ENCODE data around the gene B3GNT7.
"Not testable (repeated sequence)": the region's sequence is repeated elsewhere in the genome, so short reads cannot be mapped to it uniquely, and the experiment has no call there.

The B3GNT7 gene, protein sequence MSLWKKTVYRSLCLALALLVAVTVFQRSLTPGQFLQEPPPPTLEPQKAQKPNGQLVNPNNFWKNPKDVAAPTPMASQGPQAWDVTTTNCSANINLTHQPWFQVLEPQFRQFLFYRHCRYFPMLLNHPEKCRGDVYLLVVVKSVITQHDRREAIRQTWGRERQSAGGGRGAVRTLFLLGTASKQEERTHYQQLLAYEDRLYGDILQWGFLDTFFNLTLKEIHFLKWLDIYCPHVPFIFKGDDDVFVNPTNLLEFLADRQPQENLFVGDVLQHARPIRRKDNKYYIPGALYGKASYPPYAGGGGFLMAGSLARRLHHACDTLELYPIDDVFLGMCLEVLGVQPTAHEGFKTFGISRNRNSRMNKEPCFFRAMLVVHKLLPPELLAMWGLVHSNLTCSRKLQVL

DNA sequence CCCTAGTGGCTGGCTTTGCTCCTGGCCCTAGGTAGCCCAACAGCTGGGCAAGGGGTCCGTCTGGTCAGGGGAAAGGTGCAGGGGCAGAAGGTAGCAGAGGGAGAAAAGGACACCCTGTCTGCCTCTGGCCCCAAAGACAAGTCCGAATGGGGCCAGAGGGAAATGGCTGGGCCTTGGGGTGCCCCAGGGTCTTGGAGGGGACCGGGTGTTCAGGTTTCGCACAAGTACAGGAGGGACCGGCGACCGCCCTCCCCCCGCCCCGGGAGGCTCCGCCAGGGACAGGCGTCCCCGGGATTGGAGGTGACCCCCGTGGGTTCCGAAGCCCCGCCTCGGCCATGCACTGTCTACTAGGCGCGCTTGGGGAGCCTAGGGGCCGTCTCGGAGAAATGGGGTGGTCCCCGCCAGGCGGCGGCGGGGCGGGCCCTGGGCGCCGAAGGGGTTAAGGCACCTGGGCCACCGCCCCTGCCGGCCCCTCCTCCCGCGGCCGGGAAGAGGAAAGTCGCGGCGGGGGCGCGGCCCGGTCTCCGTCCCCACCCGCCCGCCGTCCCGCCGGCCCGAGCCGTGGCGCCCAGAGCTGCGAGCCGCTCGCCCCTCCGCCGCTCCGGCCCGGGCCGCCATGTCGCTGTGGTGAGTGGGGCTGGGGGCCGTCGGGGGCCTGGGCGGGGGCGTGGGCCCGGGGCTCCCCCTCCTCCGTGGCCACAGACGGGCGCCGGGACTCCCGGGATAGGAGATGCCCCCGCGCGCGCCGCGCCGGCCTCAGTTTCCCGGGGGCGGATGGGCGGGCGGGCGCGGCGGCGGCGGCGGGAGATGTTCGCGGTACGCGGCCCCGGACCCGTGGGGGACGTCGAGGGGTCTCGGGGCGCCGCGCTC, at the start of gene B3GNT7:
B3GNT7 (plus strand) TSS at position 523 of the 870 bp plus-strand sequence; CDS start at position 617, 94 bp downstream.
- no peak for DNase-seq

DNA sequence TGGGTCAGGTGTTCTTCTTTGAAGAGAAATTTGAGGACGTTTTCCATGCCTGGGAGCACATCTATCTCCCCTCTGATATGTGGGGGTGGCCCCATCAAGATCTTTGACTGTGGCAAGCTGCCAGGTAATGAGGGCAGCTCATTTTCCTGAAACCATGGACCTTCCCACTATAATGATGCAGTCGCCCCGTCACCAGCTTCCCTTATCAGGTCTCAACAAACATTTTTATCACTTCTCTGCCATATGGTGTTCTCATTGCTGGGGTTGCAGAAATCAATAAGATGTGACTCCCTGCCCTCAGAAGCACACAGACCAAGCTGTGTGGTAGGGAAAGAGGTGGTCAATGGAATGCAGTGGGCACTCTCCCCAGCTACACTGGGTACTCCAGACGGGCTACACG, 48.4 kb upstream of the B3GNT7 start:
- no peak for DNase-seq

DNA sequence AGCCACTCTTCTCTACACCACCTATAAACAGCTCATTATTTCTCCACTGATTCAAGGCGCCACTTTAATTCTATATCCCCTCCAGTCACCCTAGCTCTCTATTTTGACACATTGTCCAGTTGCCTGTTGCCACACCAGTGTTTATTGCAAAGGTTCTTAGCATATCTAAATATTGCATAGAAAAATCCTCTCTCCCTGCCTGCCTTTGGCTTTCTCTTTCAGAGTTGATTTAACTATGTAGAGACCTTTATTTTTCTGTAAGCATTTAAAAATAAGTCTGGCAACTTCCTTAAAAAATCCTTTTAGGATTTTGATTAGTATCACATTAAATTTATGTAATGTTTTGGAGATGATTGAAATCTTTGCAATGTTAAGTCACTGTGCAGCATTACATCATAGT, 47.9 kb upstream of the B3GNT7 start:
- no peak for DNase-seq

DNA sequence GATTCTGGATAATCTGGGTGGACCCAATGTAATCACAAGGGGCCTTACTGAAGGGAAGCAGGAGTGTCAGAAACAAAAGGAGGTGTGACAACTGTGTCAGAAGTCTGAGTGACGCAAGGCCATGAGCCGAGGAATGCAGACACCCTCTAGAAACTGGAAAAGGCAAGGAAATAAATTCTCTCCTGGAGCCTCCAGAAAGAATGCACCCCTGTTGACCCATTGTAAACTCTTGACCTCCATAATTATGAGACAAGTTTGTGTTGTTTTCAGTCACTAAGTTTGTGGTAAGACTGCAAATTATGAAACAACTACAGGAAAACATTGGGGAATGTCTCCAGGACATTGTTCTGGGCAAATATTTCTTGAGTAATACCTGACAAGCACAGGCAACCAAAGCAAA, 47.3 kb upstream of the B3GNT7 start:
- no peak for DNase-seq

DNA sequence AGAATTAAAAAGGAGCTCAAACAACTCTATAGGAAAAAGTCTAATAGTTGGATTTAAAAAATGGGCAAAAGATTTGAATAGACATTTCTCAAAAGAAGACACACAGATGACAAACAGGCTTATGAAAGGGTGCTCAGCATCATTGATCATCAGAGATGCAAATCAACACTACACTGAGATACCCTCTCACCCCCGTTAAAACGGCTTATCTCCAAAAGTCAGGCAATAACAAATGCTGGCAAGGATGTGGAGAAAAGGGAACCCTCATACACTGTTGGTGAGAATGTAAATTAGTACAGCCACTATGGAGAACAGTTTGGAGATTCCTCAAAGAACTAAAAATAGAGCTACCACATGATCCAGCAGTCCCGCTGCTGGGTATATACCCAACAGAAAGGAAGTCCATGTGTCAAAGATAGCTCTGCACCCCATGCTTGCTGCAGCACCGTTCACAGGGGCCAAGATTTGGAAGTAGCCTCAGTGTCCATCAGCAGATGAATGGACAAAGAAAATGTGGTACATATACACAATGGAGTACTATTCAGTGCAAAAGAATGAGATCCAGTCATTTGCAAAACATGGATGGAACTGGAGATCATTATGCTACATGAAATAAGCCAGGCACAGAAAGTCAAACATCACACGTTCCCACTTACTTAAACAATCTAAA, 46.7 kb upstream of the B3GNT7 start:
- no peak for DNase-seq

DNA sequence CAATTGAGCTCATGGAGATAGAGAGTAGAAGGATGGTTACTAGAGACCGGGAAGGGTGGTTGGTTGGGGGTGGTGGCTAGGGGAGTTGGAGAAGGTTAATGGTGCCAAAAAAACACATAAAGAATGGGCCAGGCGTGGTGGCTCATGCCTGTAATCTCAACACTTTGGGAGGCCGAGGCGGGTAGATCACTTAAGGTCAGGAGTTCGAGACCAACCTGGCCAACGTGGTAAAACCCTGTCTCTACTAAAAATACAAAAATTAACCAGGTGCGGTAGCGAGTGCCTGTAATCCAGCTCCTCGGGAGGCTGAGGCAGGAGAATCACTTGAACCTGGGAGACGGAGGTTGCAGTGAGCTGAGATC, 46.2 kb upstream of the B3GNT7 start:
- not testable (repeated sequence) for DNase-seq

DNA sequence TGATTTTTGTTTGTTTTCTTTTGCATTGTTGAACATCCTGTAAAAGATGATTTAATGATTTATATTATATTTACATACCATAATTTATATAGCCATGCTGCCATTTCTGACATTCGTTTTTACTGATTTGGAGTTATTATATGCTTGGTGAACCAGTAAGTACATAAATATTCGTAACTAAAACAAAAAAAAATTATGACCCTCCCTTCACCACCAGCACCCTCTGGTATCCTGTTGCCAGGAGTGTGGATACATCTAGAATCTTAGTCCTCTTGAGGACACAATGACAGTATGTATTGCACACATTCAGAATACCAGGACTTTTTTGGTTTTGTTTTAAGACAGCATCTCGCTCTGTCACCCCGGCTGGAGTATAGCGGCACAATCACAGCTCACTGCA, 43.9 kb upstream of the B3GNT7 start:
- no peak for DNase-seq

DNA sequence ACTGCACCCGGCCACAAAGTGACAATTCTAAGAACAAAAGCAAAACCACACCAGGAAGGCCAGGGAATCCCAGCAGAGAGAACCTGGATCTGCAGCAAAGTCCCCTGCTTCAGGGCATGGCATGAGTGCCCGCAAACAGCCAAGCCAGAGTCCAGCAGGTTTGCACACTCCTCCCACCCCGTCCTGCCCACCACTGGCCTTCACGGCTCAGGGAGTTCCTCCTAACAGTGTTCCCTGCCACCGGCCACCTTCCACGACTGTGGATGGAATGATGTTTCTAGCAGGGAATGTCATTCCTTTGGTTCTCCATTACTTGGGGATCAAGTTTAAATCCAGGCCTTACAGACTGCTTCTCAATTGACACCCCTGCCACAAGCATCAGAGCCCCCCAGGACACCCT, 42.0 kb upstream of the B3GNT7 start:
- DNase-seq = no peak

DNA sequence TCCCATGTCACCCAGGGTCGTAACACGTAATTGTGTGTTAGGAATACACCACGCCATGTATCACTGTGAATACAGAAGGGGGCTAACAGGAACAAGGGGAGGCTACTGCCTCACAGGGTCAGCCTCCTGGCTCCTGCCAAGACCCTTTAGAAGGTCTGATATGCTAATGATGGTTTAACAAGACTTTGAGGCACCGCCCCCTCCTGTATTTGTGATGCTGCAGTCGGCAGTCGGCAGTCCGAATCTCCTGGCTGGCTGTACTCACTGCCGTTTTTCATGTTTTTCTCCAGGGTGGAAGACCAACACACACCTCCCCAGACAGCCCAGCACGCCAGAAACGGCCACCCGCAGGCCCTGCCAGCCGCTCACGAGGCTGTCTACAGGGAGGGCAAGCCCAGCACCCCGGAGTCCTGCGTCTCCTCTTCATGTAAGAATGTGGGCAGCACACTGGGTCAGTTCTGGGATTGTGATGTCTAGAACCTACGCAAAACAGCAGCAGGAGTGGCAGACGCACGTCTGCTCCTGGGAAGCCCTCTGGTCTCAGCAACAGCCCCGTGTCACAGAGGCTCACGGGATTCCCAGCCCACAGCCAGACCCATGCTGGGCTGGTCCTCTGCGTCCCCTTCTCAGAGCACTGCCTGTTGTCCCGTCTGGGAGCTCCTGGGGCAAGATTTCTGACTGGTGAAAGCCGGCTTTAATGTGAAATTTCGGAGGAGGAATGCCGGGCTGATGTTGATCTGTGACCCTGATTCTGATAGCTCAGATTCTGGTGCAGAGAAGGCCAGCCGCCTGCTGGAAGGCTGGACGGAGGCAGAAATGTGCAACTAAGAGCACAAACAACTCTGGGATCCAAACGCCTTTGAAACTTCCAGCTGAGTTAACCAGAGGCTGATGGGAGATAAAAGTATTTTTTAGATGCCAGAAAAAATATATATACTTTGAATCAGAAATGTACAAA, 39.7 kb upstream of the B3GNT7 start:
- no peak for DNase-seq

DNA sequence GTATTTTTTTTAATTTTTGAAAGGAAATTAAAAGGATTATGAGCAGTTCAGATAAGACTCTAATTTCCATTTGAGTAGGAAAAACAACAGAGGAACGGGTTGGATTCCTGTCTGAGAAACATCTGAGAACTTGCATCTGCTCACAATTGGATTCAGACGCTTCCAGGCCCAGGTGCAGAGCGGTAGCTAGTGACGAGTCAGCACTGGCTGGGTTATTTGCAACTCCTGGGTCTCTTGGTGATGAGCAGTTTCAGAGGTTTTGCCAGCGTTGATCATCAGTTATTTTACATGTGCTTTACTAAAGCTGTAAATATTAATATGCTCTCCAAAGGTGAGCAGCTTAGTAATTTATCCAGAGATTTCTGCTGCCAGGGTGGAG, 39.1 kb upstream of the B3GNT7 start:
- DNase-seq = no peak

DNA sequence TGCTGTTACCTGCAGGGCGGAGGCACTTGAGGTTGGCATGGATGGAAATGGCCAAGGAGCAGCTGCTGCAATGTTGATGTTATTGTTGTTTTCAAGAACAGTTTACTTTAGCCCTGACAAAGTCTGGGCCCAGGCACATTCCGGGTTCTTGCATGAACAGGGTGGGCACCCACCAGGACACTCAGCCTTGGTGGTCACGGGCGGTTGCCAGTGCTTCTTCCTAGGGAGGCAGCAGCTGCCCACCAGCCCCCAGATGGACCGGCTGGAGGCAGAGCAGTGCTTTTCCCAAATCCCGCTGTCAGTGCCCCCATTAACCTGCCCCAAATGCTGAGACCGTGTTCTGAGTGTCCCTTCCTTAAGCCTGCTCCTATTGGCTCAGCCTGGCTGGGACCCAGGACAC, 38.5 kb upstream of the B3GNT7 start:
- DNase-seq = no peak

DNA sequence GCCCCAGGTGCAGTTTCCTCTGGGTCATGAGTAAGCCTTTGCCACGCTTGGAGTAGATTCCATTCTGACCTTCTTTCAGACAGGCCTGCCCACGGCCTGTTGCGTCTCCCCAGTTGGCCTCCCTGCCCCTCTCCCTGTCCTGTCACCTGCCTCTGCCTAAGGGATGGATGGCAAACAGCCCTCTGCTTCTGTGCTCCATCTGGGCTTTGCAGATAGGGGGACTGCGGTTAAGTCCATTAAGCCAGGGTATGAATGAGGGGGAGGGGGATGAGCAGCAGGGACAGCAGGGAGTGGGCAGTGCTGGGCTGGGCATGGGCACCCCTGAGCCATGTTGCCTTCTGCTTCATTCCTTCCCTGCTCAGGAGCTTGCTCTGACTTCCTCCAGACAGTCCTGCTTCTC, 37.6 kb upstream of the B3GNT7 start:
- DNase-seq = no peak

DNA sequence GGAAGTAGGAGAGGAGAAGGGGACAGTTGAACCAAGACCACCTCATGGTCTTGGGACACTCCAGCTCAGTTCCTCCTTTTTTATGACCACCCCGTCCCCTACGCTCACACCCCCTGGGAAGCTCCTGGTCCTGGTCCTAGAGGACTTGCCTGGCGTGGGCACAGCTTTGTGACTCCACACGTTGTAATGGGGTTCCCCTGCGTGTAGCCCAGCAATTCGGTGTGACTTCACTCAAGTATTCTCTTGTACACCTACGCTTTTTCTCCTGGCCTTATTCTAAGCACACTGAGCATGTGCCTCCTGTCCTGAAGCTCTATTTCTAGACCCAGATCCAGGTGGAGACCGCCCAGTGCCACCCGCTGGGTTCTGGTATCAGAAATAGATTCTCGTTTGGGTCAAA, 36.1 kb upstream of the B3GNT7 start:
- DNase-seq = no peak

DNA sequence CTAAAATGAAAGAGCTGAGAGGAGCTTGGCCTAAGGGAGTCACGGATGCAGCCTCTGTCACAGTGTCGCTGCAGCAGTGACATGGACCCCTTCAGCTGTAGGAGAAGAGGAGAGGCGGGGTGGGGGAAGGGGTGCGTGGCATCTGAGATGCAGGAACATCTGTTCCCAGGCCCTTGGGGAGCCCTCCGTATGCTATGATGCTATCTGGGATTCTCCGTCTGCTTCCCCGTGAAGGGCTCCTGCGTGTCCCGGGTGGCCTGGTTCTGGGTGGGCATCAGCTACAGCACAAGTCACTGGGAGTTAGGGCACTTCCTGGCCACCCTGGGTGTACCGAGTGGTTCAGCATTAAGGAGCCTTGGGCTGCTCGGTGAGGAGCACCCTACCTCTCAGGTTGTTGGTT, 35.6 kb upstream of the B3GNT7 start:
- DNase-seq = no peak

DNA sequence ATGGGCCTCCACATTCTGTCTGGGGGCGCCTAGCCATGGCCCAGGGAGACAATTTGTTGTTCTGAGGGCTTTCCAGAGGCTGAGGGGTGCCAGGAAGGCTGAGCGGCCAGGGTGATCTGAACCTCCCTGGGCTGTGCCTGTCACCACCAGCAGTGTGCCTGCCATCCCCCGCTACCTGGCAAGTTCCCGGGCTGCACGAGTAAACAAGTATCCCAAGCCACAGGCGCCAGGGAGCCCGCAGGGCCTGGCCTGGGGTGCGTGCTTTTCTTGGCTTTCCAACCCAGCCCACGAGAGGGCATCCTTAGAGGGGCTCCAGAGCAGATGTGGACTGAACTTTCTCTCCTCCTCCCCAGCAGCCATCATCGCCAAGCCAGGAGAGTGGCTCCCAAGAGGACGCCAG, 35.1 kb upstream of the B3GNT7 start:
- DNase-seq = no peak

DNA sequence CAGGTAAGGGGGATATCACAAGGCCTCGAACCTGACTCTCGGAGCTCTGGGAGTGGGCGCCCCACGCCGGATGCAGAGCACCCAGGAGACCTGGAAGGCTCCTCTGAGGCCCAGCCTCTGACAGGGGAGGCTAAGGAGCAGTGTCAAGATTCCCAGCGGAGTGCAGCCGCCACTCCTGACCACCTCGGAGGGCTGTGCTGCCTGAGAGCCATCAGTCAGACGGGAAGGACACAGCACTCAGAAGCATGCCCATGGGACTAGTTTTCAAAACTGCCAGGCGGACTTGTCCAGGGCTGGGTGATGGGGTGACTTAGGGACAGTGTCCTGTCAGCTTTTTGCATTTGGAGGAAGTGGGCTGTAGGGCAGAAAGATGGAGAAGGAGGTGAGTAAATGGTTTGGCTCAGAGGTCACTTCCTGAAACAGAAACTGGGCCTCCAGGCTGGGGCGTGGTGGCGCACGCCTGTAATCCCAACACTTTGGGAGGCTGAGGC, 34.6 kb upstream of the B3GNT7 start:
- DNase-seq = no peak

DNA sequence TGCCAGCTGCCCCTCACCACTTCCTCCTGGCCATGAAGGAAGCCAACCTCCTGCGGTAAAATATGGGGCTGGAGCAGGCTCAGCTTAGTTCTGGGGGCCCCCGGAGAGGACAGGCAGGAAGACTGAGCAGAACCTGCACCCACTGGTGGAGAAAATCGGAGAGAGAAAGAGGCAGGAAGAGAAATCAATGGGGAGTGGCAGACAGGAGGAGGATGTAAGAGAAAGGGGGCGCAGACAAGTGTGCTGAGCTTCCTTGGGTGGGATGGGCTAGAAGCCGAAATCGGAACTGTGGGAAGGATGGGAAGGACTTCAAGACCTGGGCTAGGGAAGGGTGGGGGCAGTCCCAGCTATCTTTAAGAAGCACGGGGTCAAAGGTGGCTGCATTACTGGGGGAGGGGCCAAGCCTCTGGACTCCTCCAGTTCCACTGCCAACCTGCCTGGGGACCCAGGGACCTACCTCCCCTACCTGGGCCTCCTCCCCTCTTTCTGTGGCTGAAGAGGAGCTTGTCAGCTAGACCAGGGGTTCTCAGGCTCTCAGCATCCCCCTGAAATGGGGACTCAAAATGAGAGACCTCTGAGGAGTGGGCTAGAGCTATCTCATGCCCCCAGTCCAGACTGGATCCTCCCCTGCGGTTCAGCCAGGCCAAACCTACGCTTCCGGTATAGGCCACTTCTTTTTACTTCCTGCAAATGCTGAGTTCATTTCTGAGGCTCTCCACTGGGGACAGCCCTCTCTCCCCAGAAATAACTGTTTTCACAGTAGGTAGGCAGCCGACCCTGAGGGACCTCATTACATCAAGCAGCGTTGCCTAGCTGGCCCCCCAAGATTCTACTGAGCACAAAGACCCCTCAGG, 33.6 kb upstream of the B3GNT7 start:
- DNase-seq = no peak

DNA sequence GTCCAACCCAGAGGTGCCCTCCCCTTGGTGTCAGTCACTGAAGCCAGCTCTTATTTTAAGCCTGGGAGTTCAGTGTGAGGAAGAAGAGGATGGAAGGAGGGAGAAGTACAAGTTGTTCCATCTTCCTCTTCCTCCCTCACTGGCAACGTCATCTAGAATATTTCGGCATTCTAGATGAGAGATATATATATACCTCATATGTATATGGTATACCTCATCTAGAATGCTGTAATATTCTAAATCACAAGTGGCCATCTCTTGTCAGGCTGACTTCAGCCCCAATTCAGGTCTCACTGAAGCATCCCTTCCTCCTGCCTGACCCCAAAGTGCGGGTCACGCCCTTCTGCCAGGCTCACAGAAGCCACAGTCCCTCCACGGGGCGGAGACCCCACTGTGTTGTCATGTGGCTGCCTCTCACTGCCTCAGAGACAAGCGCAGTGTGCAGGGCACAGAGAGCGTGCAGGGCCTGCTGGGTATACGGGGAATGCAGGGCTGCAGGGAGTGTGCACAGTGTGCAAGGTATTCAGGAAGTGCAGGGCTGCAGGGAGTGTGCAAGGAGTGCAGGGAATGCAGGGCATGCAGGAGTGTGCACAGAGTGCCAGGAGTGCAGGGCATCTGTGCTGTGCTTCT, 32.8 kb upstream of the B3GNT7 start:
- no peak for DNase-seq

DNA sequence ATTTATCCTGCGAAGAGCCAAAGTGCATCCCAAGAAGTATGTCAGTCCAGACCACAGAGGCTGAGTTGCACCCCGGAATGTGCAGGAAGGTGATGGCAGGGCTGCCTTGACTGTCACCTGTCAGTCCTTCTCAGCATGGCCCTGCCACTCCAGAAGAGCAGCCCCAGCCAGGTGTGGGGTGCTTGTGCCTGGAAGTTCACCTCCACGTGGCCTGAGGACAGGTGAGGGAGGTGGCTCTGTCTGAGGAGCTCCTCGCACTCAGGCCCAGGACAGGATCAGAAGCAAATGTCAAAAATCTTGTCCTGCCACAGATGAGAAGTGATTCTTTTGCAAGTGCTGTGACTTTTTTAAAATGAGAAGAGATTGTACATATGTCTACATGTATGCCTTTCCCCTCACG, 31.4 kb upstream of the B3GNT7 start:
- DNase-seq = no peak

DNA sequence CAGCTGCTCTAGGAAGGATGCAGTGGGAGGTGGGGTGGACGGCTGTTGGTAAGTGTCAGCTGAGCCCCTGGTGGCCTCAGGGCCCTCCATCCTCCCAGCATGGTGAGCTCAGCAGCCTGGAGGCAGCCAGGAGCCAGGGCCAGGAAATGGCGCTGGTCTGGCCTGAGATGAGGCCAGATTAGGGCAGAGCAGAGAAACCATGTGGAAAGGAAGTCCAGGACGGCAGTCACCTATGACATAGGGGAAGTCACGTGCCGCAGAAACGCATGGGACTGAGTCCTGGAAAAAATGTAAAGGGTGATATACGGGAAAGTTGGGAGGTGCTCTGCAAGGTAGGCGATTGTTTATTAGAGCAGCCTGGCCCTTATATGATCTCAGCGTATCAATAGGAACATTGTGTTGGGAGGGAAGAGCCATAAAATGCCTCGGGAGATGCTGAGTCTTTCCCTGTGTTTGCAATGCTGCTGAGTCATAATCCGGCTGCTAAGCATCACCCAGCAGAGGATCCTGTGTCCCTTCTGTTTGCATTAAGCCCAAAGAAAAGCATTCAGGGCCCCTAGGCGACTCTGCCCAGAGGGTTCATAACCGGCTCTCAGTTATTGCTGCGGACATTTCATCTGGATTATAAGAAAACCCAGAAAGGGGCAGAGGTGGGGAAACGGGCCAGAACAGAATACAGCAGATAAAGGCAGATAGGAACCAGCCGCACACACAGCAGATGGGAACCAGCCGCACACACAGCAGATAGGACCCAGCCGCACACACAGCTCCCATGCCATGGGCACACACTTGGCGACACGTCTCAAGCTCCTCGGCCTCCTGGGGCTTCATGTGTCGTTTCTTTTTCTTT, 30.3 kb upstream of the B3GNT7 start:
- DNase-seq = no peak
